WTC11 (cell line): ENCODE results near the gene TMEM175. TPM values are rescaled to one million over a fixed set of nuclear protein-coding genes. Genes with fewer than 3 reads are reported as not detected.

ENCODE experiments used
- ATAC-seq: fragments of 200-7000 bp; cut with Tn5 transposase; 2 replicates; pipeline ENCODE4 v1.10.0; 2021; ENCODE audit warnings: mild to moderate bottlenecking, moderate library complexity
- CTCF ChIA-PET: fragments of 300-600 bp; sonication (Branson Sonifier 250); formaldehyde crosslinking; loops from one replicate; lab custom pipeline; 2021; ENCODE audit warnings: antibody characterized with exemption; lab: Charles Lee
- POLR2A ChIA-PET: fragments of 350-600 bp; sonication (Branson Sonifier 250); formaldehyde crosslinking; loops from one replicate; lab custom pipeline; 2021; ENCODE audit warnings: antibody characterized with exemption; lab: Charles Lee
- DNase-seq: peaks from one replicate; pipeline ENCODE4 v3.0.0; 2021; ENCODE audit warnings: low spot score
- H3K27ac Mint-ChIP-seq: 2 replicates; pipeline ENCODE4 v1.8.0; 2021; ENCODE audit warnings: mixed read lengths
- H3K27me3 Mint-ChIP-seq: 2 replicates; pipeline ENCODE4 v1.8.0; 2021; ENCODE audit warnings: low read depth, mild to moderate bottlenecking, moderate library complexity, mixed read lengths
- H3K36me3 Mint-ChIP-seq: 2 replicates; pipeline ENCODE4 v1.8.0; 2021; ENCODE audit warnings: mixed read lengths
- H3K4me1 Mint-ChIP-seq: 2 replicates; pipeline ENCODE4 v1.8.0; 2022; ENCODE audit warnings: mixed read lengths
- H3K4me3 Mint-ChIP-seq: 2 replicates; pipeline ENCODE4 v1.8.0; 2021; ENCODE audit warnings: mild to moderate bottlenecking, moderate library complexity, mixed read lengths
- H3K9me3 Mint-ChIP-seq: 2 replicates; pipeline ENCODE4 v1.8.0; 2021; ENCODE audit warnings: mixed read lengths
- CDX4 ChIP-seq: fragments of 250-450 bp; sonication (Bioruptor Pico); IDR thresholded peaks from 2 replicates; pipeline ENCODE4 v1.9.0; 2021; ENCODE audit warnings: moderate library complexity, mild to moderate bottlenecking, inconsistent platforms, borderline replicate concordance
- ELF4 ChIP-seq: sonication (generic); formaldehyde crosslinking; IDR thresholded peaks from 2 replicates; pipeline ENCODE4 v1.8.1; 2022; ENCODE audit warnings: low read depth, mild to moderate bottlenecking, moderate library complexity, missing genetic modification reagents
- FOXK1 ChIP-seq: sonication (generic); formaldehyde crosslinking; IDR thresholded peaks from 2 replicates; pipeline ENCODE4 v1.8.0; 2022; ENCODE audit warnings: mild to moderate bottlenecking, moderate library complexity, missing genetic modification reagents
- GABPB1 ChIP-seq: sonication (generic); formaldehyde crosslinking; IDR thresholded peaks from 2 replicates; pipeline ENCODE4 v1.8.1; 2023; ENCODE audit warnings: mild to moderate bottlenecking, missing genetic modification reagents
- KAT7 ChIP-seq: sonication (generic); formaldehyde crosslinking; IDR thresholded peaks from 2 replicates; pipeline ENCODE4 v1.8.1; 2023; ENCODE audit warnings: missing genetic modification reagents, mild to moderate bottlenecking, borderline replicate concordance
- OVOL2 ChIP-seq: fragments of 250-450 bp; sonication (Bioruptor Pico); IDR thresholded peaks from 2 replicates; pipeline ENCODE4 v1.9.0; 2021; ENCODE audit warnings: mild to moderate bottlenecking, borderline replicate concordance
- TCF7 ChIP-seq: sonication (generic); formaldehyde crosslinking; IDR thresholded peaks from 2 replicates; pipeline ENCODE4 v1.8.0; 2022; ENCODE audit warnings: mild to moderate bottlenecking, low read depth, missing genetic modification reagents, moderate library complexity
- USF2 ChIP-seq: sonication (generic); formaldehyde crosslinking; IDR thresholded peaks from 2 replicates; pipeline ENCODE4 v1.8.1; 2023; ENCODE audit warnings: mild to moderate bottlenecking, missing genetic modification reagents, moderate library complexity
- ZNF317 ChIP-seq: sonication (generic); formaldehyde crosslinking; IDR thresholded peaks from 2 replicates; pipeline ENCODE4 v1.8.1; 2023; ENCODE audit warnings: low read depth, mild to moderate bottlenecking, moderate library complexity, missing genetic modification reagents, borderline replicate concordance
- ZNF423 ChIP-seq: fragments of 250-450 bp; sonication (Bioruptor Pico); IDR thresholded peaks from 2 replicates; pipeline ENCODE4 v2.1.2; 2022; ENCODE audit warnings: mild to moderate bottlenecking, moderate library complexity
- ZNF671 ChIP-seq: fragments of 250-450 bp; sonication (Bioruptor Pico); IDR thresholded peaks from 2 replicates; pipeline ENCODE4 v1.8.0; 2021; ENCODE audit warnings: mild to moderate bottlenecking
- ZSCAN18 ChIP-seq: fragments of 250-450 bp; sonication (Bioruptor Pico); IDR thresholded peaks from 2 replicates; pipeline ENCODE4 v2.1.2; 2022; ENCODE audit warnings: mild to moderate bottlenecking, moderate library complexity
- total RNA-seq: library from RNA; stranded (reverse); gene quantifications from 3 replicates; pipeline ENCODE4 v1.2.3, GENCODE V29; 2021
- TF ChIP-seq, protein P1 (sequence below): fragments of 250-450 bp; sonication (Bioruptor Pico); IDR thresholded peaks from 2 replicates; pipeline ENCODE4 v1.9.0; 2021; ENCODE audit warnings: mild to moderate bottlenecking
- TF ChIP-seq, protein P2 (sequence below): sonication (generic); formaldehyde crosslinking; IDR thresholded peaks from 2 replicates; pipeline ENCODE4 v1.8.0; 2022; ENCODE audit warnings: missing genetic modification reagents
- TF ChIP-seq, protein P3 (sequence below): fragments of 200-600 bp; IDR thresholded peaks from 2 replicates; pipeline ENCODE4 v1.8.0; 2022; ENCODE audit warnings: antibody characterized with exemption

TMEM175 gene
- total RNA-seq, 1 experiment from 2014 or later = 9.2 TPM

GRCh38 chr4:950136-951020 lies 18.1 kb downstream of the TMEM175 start:
- H3K27ac Mint-ChIP-seq = no peak overlapping the region
- H3K27me3 Mint-ChIP-seq = peaks cover 13% of the 10 kb centered on the region
- peaks cover 8% of the 10 kb centered on the region for H3K4me1 Mint-ChIP-seq
- no peaks in the 10 kb centered on the region for H3K9me3 Mint-ChIP-seq
- no peak overlapping the region for H3K4me3 Mint-ChIP-seq
- POLR2A ChIA-PET = no interaction called here
- DNase-seq (no peak), ATAC-seq (no peak)
- TF ChIP-seq GABPB1 (CRISPR knock-in tag) (no peak), FOXK1 (CRISPR knock-in tag) (no peak), CDX4 (CRISPR knock-in tag) (no peak), TCF7 (CRISPR knock-in tag) (no peak), ZNF671 (CRISPR knock-in tag) (no peak), ZNF423 (CRISPR knock-in tag) (no peak)
- TF ChIP-seq, protein P1, sequence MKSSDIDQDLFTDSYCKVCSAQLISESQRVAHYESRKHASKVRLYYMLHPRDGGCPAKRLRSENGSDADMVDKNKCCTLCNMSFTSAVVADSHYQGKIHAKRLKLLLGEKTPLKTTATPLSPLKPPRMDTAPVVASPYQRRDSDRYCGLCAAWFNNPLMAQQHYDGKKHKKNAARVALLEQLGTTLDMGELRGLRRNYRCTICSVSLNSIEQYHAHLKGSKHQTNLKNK (CRISPR knock-in tag) = no peak
- CTCF ChIA-PET = interaction anchor here (0.9 kb wide), 1 partner anchor 37 kb away, joined by 3 read pairs; the partner anchor contains the start of gene IDUA
- H3K36me3 Mint-ChIP-seq = no peaks in the 10 kb centered on the region

- ChIA-PET CTCF (interaction anchor here (0.9 kb wide), 1 partner anchor 36 kb away, joined by 3 read pairs; the partner anchor contains the start of gene IDUA), POLR2A (no interaction called here)
- H3K4me1 Mint-ChIP-seq = peaks cover under 1% of the 10 kb centered on the region; the same call in 1 of the 2 replicates
- TF ChIP-seq KAT7 (no peak), USF2 (CRISPR knock-in tag) (no peak), OVOL2 (CRISPR knock-in tag) (no peak), ELF4 (CRISPR knock-in tag) (no peak)
- TF ChIP-seq, protein P2, sequence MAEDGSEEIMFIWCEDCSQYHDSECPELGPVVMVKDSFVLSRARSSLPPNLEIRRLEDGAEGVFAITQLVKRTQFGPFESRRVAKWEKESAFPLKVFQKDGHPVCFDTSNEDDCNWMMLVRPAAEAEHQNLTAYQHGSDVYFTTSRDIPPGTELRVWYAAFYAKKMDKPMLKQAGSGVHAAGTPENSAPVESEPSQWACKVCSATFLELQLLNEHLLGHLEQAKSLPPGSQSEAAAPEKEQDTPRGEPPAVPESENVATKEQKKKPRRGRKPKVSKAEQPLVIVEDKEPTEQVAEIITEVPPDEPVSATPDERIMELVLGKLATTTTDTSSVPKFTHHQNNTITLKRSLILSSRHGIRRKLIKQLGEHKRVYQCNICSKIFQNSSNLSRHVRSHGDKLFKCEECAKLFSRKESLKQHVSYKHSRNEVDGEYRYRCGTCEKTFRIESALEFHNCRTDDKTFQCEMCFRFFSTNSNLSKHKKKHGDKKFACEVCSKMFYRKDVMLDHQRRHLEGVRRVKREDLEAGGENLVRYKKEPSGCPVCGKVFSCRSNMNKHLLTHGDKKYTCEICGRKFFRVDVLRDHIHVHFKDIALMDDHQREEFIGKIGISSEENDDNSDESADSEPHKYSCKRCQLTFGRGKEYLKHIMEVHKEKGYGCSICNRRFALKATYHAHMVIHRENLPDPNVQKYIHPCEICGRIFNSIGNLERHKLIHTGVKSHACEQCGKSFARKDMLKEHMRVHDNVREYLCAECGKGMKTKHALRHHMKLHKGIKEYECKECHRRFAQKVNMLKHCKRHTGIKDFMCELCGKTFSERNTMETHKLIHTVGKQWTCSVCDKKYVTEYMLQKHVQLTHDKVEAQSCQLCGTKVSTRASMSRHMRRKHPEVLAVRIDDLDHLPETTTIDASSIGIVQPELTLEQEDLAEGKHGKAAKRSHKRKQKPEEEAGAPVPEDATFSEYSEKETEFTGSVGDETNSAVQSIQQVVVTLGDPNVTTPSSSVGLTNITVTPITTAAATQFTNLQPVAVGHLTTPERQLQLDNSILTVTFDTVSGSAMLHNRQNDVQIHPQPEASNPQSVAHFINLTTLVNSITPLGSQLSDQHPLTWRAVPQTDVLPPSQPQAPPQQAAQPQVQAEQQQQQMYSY = no peak
- no peak for DNase-seq
- H3K36me3 Mint-ChIP-seq = no peaks in the 10 kb centered on the region
- no peaks in the 10 kb centered on the region for H3K9me3 Mint-ChIP-seq
- H3K27me3 Mint-ChIP-seq = peaks cover 6% of the 10 kb centered on the region
- H3K27ac Mint-ChIP-seq = no peak overlapping the region
- H3K4me3 Mint-ChIP-seq = no peak overlapping the region
- ATAC-seq = no peak
Observed at GRCh38 chr4:951186-951585, 18.9 kb downstream of the TMEM175 start.

GRCh38 chr4:951594-952468 lies 19.6 kb downstream of the TMEM175 start:
- Mint-ChIP-seq H3K4me3 (no peak overlapping the region), H3K9me3 (no peaks in the 10 kb centered on the region), H3K36me3 (no peaks in the 10 kb centered on the region), H3K27me3 (no peaks in the 10 kb centered on the region), H3K27ac (no peak overlapping the region), H3K4me1 (no peaks in the 10 kb centered on the region)
- no peak for DNase-seq
- ChIA-PET CTCF (no interaction called here), POLR2A (no interaction called here)
- no peak for ATAC-seq
- TF ChIP-seq ZSCAN18 (CRISPR knock-in tag) (no peak), ZNF317 (CRISPR knock-in tag) (no peak)
- TF ChIP-seq, protein P2 = no peak
- TF ChIP-seq, protein P3, sequence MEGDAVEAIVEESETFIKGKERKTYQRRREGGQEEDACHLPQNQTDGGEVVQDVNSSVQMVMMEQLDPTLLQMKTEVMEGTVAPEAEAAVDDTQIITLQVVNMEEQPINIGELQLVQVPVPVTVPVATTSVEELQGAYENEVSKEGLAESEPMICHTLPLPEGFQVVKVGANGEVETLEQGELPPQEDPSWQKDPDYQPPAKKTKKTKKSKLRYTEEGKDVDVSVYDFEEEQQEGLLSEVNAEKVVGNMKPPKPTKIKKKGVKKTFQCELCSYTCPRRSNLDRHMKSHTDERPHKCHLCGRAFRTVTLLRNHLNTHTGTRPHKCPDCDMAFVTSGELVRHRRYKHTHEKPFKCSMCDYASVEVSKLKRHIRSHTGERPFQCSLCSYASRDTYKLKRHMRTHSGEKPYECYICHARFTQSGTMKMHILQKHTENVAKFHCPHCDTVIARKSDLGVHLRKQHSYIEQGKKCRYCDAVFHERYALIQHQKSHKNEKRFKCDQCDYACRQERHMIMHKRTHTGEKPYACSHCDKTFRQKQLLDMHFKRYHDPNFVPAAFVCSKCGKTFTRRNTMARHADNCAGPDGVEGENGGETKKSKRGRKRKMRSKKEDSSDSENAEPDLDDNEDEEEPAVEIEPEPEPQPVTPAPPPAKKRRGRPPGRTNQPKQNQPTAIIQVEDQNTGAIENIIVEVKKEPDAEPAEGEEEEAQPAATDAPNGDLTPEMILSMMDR = no peak
